HCT116 (cell line): ENCODE data around the gene NPVF. TPM values are rescaled to one million over a fixed set of nuclear protein-coding genes. Genes with fewer than 3 reads are reported as not detected.

Source experiments
- ATAC-seq: fragments of 200-7000 bp; cut with Tn5 transposase; 2 replicates; pipeline ENCODE4 v1.9.1; 2020; ENCODE audit warnings: mild to moderate bottlenecking, moderate library complexity
- BruUV-seq: library from RNA; stranded (reverse); fragments of 400-500 nt; replicated peaks from 2 replicates; lab custom pipeline; 2021; lab: Mats Ljungman, UMichigan
- CTCF ChIA-PET: fragments of 300-600 bp; sonication (Branson Sonifier 250); formaldehyde crosslinking; loops from one replicate; lab custom pipeline; 2021; ENCODE audit warnings: antibody characterized with exemption; lab: Charles Lee
- POLR2A ChIA-PET: fragments of 300-600, 350-600 bp; sonication (Branson Sonifier 250); formaldehyde crosslinking; loops from one replicate; lab custom pipeline; 2021; ENCODE audit warnings: antibody characterized with exemption; lab: Charles Lee
- RAD21 ChIA-PET, 2 experiments: fragments of 300-600 bp; sonication (Branson Sonifier 250); formaldehyde crosslinking; loops; one replicate each; lab custom pipeline; 2023; ENCODE audit warnings: low total read pairs in 2 of 2; ENCODE audit not compliant: uncharacterized antibody in 2 of 2, unreplicated experiment in 2 of 2, low non-redundant PET in 1 of 2; lab: Charles Lee
- DNase-seq: peaks from one replicate; pipeline ENCODE4 v3.0.0-alpha.2; 2010; ENCODE audit warnings: low read depth, low spot score
- H2AFZ ChIP-seq: fragments of 200-600 bp; shearing (Covaris generic), sonication (generic); 2 replicates; pipeline ENCODE4 v1.6.1; 2017; ENCODE audit warnings: low read depth, mixed run types, mixed read lengths, antibody characterized with exemption, low read length; ENCODE audit not compliant: poor library complexity, severe bottlenecking
- H3K27ac ChIP-seq: 2 replicates; pipeline ENCODE4 v1.5.1; 2012; ENCODE audit warnings: low read depth, low read length
- H3K27me3 ChIP-seq: fragments of 200-600 bp; sonication (generic); 2 replicates; pipeline ENCODE4 v1.6.1; 2016; ENCODE audit warnings: mixed run types, low read length, mixed read lengths; ENCODE audit not compliant: insufficient read depth
- H3K36me3 ChIP-seq, 2 experiments: fragments of 200-500 bp in 1 of 2; fragments of 200-600 bp in 1 of 2; sonication (Bioruptor generic) in 1 of 2; sonication (generic) in 1 of 2; 2 replicates each; pipeline versions ENCODE4 v1.5.1 to v1.6.1; 2014 to 2016; ENCODE audit warnings: low read length in 2 of 2, inconsistent platforms in 1 of 2, mixed read lengths in 1 of 2, mixed run types in 1 of 2; ENCODE audit not compliant: insufficient read depth in 2 of 2, control insufficient read depth in 1 of 2
- H3K4me1 ChIP-seq, 2 experiments: fragments of 200-600 bp in 1 of 2; sonication (generic) in 1 of 2; 2 replicates each; pipeline versions ENCODE4 v1.5.1 to v1.6.1; 2012 to 2017; ENCODE audit warnings: low read length in 2 of 2, inconsistent platforms in 1 of 2, mild to moderate bottlenecking in 1 of 2, mixed read lengths in 1 of 2, mixed run types in 1 of 2, moderate library complexity in 1 of 2; ENCODE audit not compliant: insufficient read depth in 2 of 2, control insufficient read depth in 1 of 2
- H3K4me2 ChIP-seq: fragments of 200-600 bp; sonication (generic); 2 replicates; pipeline ENCODE4 v1.6.1; 2017; ENCODE audit warnings: mixed run types, low read length, mixed read lengths
- H3K4me3 ChIP-seq, 2 experiments: fragments of 200-600 bp in 1 of 2; sonication (generic) in 1 of 2; replicated peaks in 1 of 2; 2 replicates each; pipeline ENCODE4 v1.5.1; 2011 to 2016; ENCODE audit warnings: low read length in 2 of 2, control low read depth in 1 of 2, low read depth in 1 of 2, mild to moderate bottlenecking in 1 of 2, mixed read lengths in 1 of 2, mixed run types in 1 of 2
- H3K79me2 ChIP-seq: fragments of 200-600 bp; sonication (generic); 2 replicates; pipeline ENCODE4 v1.6.1; 2017; ENCODE audit warnings: mild to moderate bottlenecking, mixed run types, low read length, moderate library complexity, mixed read lengths; ENCODE audit not compliant: insufficient read depth
- H3K9ac ChIP-seq: fragments of 200-600 bp; sonication (generic); 2 replicates; pipeline ENCODE4 v1.6.1; 2016; ENCODE audit warnings: low read length, mixed read lengths
- H3K9me2 ChIP-seq: fragments of 200-600 bp; sonication (generic), shearing (Covaris generic); 2 replicates; pipeline ENCODE4 v1.6.1; 2017; ENCODE audit warnings: mixed run types, mild to moderate bottlenecking, moderate library complexity; ENCODE audit not compliant: insufficient read depth
- H3K9me3 ChIP-seq, 2 experiments: fragments of 200-500 bp in 1 of 2; fragments of 200-600 bp in 1 of 2; sonication (Bioruptor generic) in 1 of 2; sonication (generic) in 1 of 2; 2 replicates each; pipeline ENCODE4 v1.6.1; 2014 to 2017; ENCODE audit warnings: low read length in 2 of 2, mixed read lengths in 2 of 2, inconsistent platforms in 1 of 2, low read depth in 1 of 2, mild to moderate bottlenecking in 1 of 2, mixed run types in 1 of 2, moderate library complexity in 1 of 2; ENCODE audit not compliant: control insufficient read depth in 1 of 2, insufficient read depth in 1 of 2
- H4K20me1 ChIP-seq: fragments of 200-600 bp; sonication (generic), shearing (Covaris generic); 2 replicates; pipeline ENCODE4 v1.6.1; 2017; ENCODE audit warnings: mixed run types, mild to moderate bottlenecking, moderate library complexity; ENCODE audit not compliant: insufficient read depth
- CBX3 ChIP-seq: IDR thresholded peaks from 2 replicates; pipeline ENCODE4 v1.6.1; 2012; ENCODE audit warnings: low read depth
- CTCF ChIP-seq, 3 experiments: fragments of 200-600 bp in 1 of 3; sonication (generic) in 1 of 3; IDR thresholded peaks in 2 of 3; conservative IDR thresholded peaks in 1 of 3; 2 replicates each; pipeline ENCODE4 v1.5.1; 2012 to 2017; ENCODE audit warnings: low read depth in 2 of 3, low read length in 2 of 3, antibody characterized with exemption in 1 of 3, borderline replicate concordance in 1 of 3, control low read depth in 1 of 3, mild to moderate bottlenecking in 1 of 3, mixed read lengths in 1 of 3, mixed run types in 1 of 3, moderate library complexity in 1 of 3; ENCODE audit not compliant: insufficient read depth in 1 of 3
- EGR1 ChIP-seq: IDR thresholded peaks from 2 replicates; pipeline ENCODE4 v1.6.1; 2012; ENCODE audit warnings: low read depth
- ELF1 ChIP-seq: IDR thresholded peaks from 2 replicates; pipeline ENCODE4 v1.6.1; 2012; ENCODE audit warnings: low read depth, borderline replicate concordance
- EZH2 ChIP-seq: fragments of 200-600 bp; sonication (generic); IDR thresholded peaks from 2 replicates; pipeline ENCODE4 v1.6.1; 2017; ENCODE audit warnings: antibody characterized with exemption, mixed run types
- FOSL1 ChIP-seq: IDR thresholded peaks from 2 replicates; pipeline ENCODE4 v1.6.1; 2012; ENCODE audit warnings: low read depth
- POLR2A ChIP-seq: IDR thresholded peaks from 2 replicates; pipeline ENCODE4 v1.7.0; 2011; ENCODE audit warnings: borderline replicate concordance; ENCODE audit not compliant: insufficient read depth, insufficient read length; ENCODE audit errors: extremely low read depth
- POLR2AphosphoS5 ChIP-seq: IDR thresholded peaks from 2 replicates; pipeline ENCODE4 v1.6.1; 2011; ENCODE audit warnings: mild to moderate bottlenecking, low read depth, low read length, moderate library complexity
- RAD21 ChIP-seq: IDR thresholded peaks from 2 replicates; pipeline ENCODE4 v1.6.1; 2012; ENCODE audit warnings: low read depth, mild to moderate bottlenecking
- SIN3A ChIP-seq: IDR thresholded peaks from 2 replicates; pipeline ENCODE4 v1.6.1; 2012; ENCODE audit warnings: low read depth
- SRF ChIP-seq: IDR thresholded peaks from 2 replicates; pipeline ENCODE4 v1.6.1; 2012; ENCODE audit warnings: low read depth
- TCF7L2 ChIP-seq: IDR thresholded peaks from 2 replicates; pipeline ENCODE4 v1.7.0; 2011; ENCODE audit warnings: borderline replicate concordance, inconsistent platforms; ENCODE audit not compliant: insufficient read depth, insufficient read length; ENCODE audit errors: extremely low read depth
- ZBTB33 ChIP-seq: IDR thresholded peaks from 2 replicates; pipeline ENCODE4 v1.6.1; 2011; ENCODE audit warnings: mild to moderate bottlenecking, low read length, moderate library complexity; ENCODE audit not compliant: insufficient replicate concordance; ENCODE audit errors: extremely low read depth
- ZFX ChIP-seq: fragments of 450-650 bp; IDR thresholded peaks from 2 replicates; pipeline ENCODE4 v1.6.1; 2017
- intact Hi-C: fragments of 100-400 bp; cut with micrococcal nuclease; formaldehyde crosslinking; loops from 2 replicates; pipeline ENCODE4 v1.10.0; 2022
- total RNA-seq: library from RNA; stranded (reverse); gene quantifications from one replicate; pipeline ENCODE4 v1.2.1, GENCODE V29; 2021; ENCODE audit not compliant: unreplicated experiment
- TF ChIP-seq, protein P1 (sequence below): IDR thresholded peaks from 2 replicates; pipeline ENCODE4 v1.6.1; 2012
- TF ChIP-seq, protein P2 (sequence below): IDR thresholded peaks from 2 replicates; pipeline ENCODE4 v1.6.1; 2012

The NPVF gene
- total RNA-seq, 1 experiment from 2014 or later: not detected

- Histone ChIP-seq H3K9me3 (no peaks in the 10 kb centered on the region), H3K4me3 (no peak overlapping the region)
- TF ChIP-seq, protein P1, sequence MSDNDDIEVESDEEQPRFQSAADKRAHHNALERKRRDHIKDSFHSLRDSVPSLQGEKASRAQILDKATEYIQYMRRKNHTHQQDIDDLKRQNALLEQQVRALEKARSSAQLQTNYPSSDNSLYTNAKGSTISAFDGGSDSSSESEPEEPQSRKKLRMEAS: no peak
- TF ChIP-seq CBX3 (no peak), SRF (no peak), TCF7L2 (no peak), FOSL1 (no peak), EZH2 (no peak), POLR2A (no peak), CTCF (IDR thresholded peaks at IDR 0.05 in 2 of 3, conservative IDR thresholded peaks at IDR 0.05 in 1 of 3; ENCODE audit: borderline replicate concordance in 1 of 3, insufficient read depth in 1 of 3, low read depth in 2 of 3, low read length in 2 of 3) (no peak), SIN3A (no peak), ZFX (no peak), POLR2AphosphoS5 (no peak), ZBTB33 (no peak), RAD21 (no peak), EGR1 (no peak), ELF1 (no peak)
- TF ChIP-seq, protein P2, sequence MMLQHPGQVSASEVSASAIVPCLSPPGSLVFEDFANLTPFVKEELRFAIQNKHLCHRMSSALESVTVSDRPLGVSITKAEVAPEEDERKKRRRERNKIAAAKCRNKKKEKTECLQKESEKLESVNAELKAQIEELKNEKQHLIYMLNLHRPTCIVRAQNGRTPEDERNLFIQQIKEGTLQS: no peak
- TF ChIP-seq, all 23 proteins: peak for 0
- no peaks in the 10 kb centered on the region for H3K9me2 ChIP-seq
- BruUV-seq: no TSS peak
- ATAC-seq (no peak), DNase-seq (no peak)
- intact Hi-C loops: no loop called here
- no peak overlapping the region for H2AFZ ChIP-seq
- RAD21 ChIA-PET: no interaction called here
- POLR2A ChIA-PET: no interaction called here
- no peak overlapping the region for H3K27ac ChIP-seq
- no peak overlapping the region for H3K9ac ChIP-seq
- H3K79me2 ChIP-seq: no peaks in the 10 kb centered on the region
- H3K36me3 ChIP-seq: no peaks in the 10 kb centered on the region
- CTCF ChIA-PET: no interaction called here
- H3K4me1 ChIP-seq: no peaks in the 10 kb centered on the region
- H3K4me2 ChIP-seq: no peak overlapping the region
- no peaks in the 10 kb centered on the region for H4K20me1 ChIP-seq
- H3K27me3 ChIP-seq: no peaks in the 10 kb centered on the region; the same call in 1 of the 2 replicates
Observed at GRCh38 chr7:25194036-25194435, 34.2 kb downstream of the NPVF start.
